ENCODE results near the gene ANKDD1A.

Gene ANKDD1A

GRCh38 chr15:64916365-64916764 is 4.7 kb downstream of the ANKDD1A start:
- TF ChIP-seq, protein P1, sequence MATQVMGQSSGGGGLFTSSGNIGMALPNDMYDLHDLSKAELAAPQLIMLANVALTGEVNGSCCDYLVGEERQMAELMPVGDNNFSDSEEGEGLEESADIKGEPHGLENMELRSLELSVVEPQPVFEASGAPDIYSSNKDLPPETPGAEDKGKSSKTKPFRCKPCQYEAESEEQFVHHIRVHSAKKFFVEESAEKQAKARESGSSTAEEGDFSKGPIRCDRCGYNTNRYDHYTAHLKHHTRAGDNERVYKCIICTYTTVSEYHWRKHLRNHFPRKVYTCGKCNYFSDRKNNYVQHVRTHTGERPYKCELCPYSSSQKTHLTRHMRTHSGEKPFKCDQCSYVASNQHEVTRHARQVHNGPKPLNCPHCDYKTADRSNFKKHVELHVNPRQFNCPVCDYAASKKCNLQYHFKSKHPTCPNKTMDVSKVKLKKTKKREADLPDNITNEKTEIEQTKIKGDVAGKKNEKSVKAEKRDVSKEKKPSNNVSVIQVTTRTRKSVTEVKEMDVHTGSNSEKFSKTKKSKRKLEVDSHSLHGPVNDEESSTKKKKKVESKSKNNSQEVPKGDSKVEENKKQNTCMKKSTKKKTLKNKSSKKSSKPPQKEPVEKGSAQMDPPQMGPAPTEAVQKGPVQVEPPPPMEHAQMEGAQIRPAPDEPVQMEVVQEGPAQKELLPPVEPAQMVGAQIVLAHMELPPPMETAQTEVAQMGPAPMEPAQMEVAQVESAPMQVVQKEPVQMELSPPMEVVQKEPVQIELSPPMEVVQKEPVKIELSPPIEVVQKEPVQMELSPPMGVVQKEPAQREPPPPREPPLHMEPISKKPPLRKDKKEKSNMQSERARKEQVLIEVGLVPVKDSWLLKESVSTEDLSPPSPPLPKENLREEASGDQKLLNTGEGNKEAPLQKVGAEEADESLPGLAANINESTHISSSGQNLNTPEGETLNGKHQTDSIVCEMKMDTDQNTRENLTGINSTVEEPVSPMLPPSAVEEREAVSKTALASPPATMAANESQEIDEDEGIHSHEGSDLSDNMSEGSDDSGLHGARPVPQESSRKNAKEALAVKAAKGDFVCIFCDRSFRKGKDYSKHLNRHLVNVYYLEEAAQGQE (IDR thresholded peaks at IDR 0.05; ENCODE audit: insufficient read depth in 1 of 2, low read depth in 2 of 2, low read length in 2 of 2): no peak
- TF ChIP-seq POLR2AphosphoS5 (IDR thresholded peaks at IDR 0.05; ENCODE audit: low read depth, low read length) (no peak), TAF1 (IDR thresholded peaks at IDR 0.05; ENCODE audit: borderline replicate concordance, insufficient read depth, low read length) (no peak), FOXP2 (optimal IDR thresholded peaks at IDR 0.05; ENCODE audit: borderline replicate concordance, extremely low read depth, extremely low read length, insufficient read depth) (no peak), SIN3A (IDR thresholded peaks at IDR 0.05; ENCODE audit: borderline replicate concordance, insufficient read depth, low read length) (no peak)

GRCh38 chr15:64917211-64917610 is 5.5 kb downstream of the ANKDD1A start:
- TF ChIP-seq TAF1 (IDR thresholded peaks at IDR 0.05; ENCODE audit: borderline replicate concordance, insufficient read depth, low read length) (no peak), POLR2AphosphoS5 (IDR thresholded peaks at IDR 0.05; ENCODE audit: low read depth, low read length) (no peak), SIN3A (IDR thresholded peaks at IDR 0.05; ENCODE audit: borderline replicate concordance, insufficient read depth, low read length) (no peak), FOXP2 (optimal IDR thresholded peaks at IDR 0.05; ENCODE audit: borderline replicate concordance, extremely low read depth, extremely low read length, insufficient read depth) (no peak)
- TF ChIP-seq, protein P1 (IDR thresholded peaks at IDR 0.05; ENCODE audit: insufficient read depth in 1 of 2, low read depth in 2 of 2, low read length in 2 of 2): no peak

GRCh38 chr15:64919721-64920120 is 8.0 kb downstream of the ANKDD1A start:
- TF ChIP-seq FOXP2 (optimal IDR thresholded peaks at IDR 0.05; ENCODE audit: borderline replicate concordance, extremely low read depth, extremely low read length, insufficient read depth): no peak
- TF ChIP-seq, protein P1 (IDR thresholded peaks at IDR 0.05; ENCODE audit: insufficient read depth in 1 of 2, low read depth in 2 of 2, low read length in 2 of 2): no peak
- TF ChIP-seq SIN3A (IDR thresholded peaks at IDR 0.05; ENCODE audit: borderline replicate concordance, insufficient read depth, low read length): no peak
- TF ChIP-seq TAF1 (IDR thresholded peaks at IDR 0.05; ENCODE audit: borderline replicate concordance, insufficient read depth, low read length): no peak
- no peak for TF ChIP-seq POLR2AphosphoS5 (IDR thresholded peaks at IDR 0.05; ENCODE audit: low read depth, low read length)

GRCh38 chr15:64921711-64922110 is 10.0 kb downstream of the ANKDD1A start:
- TF ChIP-seq SIN3A (IDR thresholded peaks at IDR 0.05; ENCODE audit: borderline replicate concordance, insufficient read depth, low read length): no peak
- no peak for TF ChIP-seq FOXP2 (optimal IDR thresholded peaks at IDR 0.05; ENCODE audit: borderline replicate concordance, extremely low read depth, extremely low read length, insufficient read depth)
- TF ChIP-seq POLR2AphosphoS5 (IDR thresholded peaks at IDR 0.05; ENCODE audit: low read depth, low read length): no peak
- TF ChIP-seq, protein P1 (IDR thresholded peaks at IDR 0.05; ENCODE audit: insufficient read depth in 1 of 2, low read depth in 2 of 2, low read length in 2 of 2): no peak
- TF ChIP-seq TAF1 (IDR thresholded peaks at IDR 0.05; ENCODE audit: borderline replicate concordance, insufficient read depth, low read length): no peak

DNA sequence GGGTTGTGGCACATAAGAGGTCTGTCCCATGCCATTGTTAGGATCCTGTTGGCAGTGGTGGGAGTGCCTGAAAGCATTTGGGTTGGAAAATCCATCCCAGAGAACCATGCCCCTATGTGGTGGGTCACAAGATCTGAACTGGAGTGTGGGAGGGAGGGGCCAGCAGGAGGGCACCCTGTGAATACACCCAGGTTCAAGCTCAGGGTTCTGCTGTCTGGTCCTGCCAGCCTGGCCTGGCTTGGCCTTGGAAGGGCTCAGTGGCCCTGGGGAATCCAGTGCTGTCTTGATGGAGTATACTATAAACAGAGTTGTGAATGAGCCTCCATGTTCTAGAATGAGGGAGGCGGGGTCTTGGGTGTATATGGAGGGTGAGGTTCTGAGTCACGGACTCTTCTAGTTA is 11.8 kb downstream of the ANKDD1A start:
- TF ChIP-seq, protein P1 (IDR thresholded peaks at IDR 0.05; ENCODE audit: insufficient read depth in 1 of 2, low read depth in 2 of 2, low read length in 2 of 2): no peak
- TF ChIP-seq FOXP2 (optimal IDR thresholded peaks at IDR 0.05; ENCODE audit: borderline replicate concordance, extremely low read depth, extremely low read length, insufficient read depth) (no peak), SIN3A (IDR thresholded peaks at IDR 0.05; ENCODE audit: borderline replicate concordance, insufficient read depth, low read length) (no peak), POLR2AphosphoS5 (IDR thresholded peaks at IDR 0.05; ENCODE audit: low read depth, low read length) (no peak), TAF1 (IDR thresholded peaks at IDR 0.05; ENCODE audit: borderline replicate concordance, insufficient read depth, low read length) (no peak)

Measured in PFSK-1 (cell line).